Fibroblast of peridontal ligament (primary cell): ENCODE data around the gene EVI5L.

Experiments used
- DNase-seq: peaks from one replicate; pipeline ENCODE4 v3.0.0-alpha.2; 2010; ENCODE audit errors: extremely low read depth

Gene EVI5L

DNA sequence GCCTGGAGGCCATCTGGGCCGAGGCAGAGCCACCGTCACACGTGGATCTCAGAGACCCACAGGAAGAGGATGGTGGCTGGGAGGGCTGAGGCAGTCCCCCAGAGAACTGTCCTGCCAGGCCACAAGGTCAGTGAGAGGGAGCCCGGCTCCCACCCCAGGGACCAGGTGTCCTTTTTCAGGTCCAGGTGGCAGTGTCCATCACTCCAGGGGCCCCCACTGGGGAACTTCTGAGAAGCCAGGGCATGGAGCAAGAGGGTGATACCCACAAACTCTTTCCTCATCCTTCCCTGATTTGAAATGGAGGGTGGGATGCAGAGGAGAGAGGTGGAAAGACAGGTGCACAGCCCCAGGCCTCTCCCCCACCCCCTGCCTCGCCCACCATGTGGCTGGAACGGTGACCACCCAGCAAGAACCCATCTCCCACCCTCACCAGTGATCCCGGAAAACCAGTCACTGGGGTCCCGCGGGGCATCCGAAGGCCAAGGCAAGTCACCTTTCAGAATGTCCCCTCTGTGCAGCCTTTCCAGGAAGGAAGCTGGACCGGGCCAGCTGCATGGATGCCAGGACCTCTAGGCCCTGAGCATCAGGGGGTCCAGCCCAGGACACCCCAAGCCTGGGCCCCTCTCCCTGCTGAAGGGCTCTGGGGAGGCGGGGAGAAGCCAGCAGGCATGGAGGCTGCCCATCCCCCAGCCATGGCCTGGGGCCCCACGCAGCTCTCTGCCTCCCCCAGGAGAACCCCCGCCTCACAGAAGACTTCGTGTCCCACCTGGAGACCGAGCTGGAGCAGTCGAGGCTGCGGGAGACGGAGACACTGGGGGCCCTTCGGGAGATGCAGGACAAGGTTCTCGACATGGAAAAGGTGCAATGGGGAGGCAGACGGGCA, 30.1 kb downstream of the EVI5L start:
- no peak for DNase-seq

GRCh38 chr19:7860714-7861618, 30.9 kb downstream of the EVI5L start:
- DNase-seq = no peak

GRCh38 chr19:7861619-7862412, 31.8 kb downstream of the EVI5L start:
- DNase-seq = no peak

DNA sequence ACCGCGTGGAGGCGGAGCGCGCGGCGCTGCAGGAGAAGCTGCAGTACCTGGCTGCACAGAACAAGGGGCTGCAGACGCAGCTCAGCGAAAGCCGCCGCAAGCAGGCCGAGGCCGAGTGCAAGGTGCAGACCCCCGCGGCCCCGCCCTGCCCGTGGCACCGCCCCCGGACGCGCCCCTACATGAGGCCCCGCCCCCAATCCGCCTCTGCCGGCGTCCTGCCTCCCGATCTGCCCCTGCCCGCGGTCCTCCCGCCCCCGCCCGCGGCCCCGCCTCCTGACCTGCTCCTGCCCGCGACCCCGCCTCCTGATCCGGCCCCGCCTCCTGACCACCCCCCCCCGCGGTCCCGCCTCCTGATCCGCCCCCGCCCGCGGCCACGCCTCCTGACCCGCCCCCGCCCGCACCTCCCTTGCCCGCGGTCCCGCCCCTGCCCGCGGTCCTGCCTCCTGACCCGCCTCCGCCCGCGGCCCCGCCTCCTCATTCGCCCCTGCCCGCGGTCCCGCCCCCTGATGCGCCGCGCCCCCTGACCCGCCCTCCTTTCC, 32.5 kb downstream of the EVI5L start:
- DNase-seq = no peak

- DNase-seq = no peak
Measured at GRCh38 chr19:7863157-7863970, 33.3 kb downstream of the EVI5L start.

- DNase-seq = no peak
Measured at GRCh38 chr19:7863971-7864689, 34.1 kb downstream of the EVI5L start.

GRCh38 chr19:7864690-7865074, 34.7 kb downstream of the EVI5L start:
- no peak for DNase-seq

GRCh38 chr19:7865262-7865911, 35.4 kb downstream of the EVI5L start:
- DNase-seq = no peak

GRCh38 chr19:7866399-7867091, 36.5 kb downstream of the EVI5L start:
- no peak for DNase-seq

DNA sequence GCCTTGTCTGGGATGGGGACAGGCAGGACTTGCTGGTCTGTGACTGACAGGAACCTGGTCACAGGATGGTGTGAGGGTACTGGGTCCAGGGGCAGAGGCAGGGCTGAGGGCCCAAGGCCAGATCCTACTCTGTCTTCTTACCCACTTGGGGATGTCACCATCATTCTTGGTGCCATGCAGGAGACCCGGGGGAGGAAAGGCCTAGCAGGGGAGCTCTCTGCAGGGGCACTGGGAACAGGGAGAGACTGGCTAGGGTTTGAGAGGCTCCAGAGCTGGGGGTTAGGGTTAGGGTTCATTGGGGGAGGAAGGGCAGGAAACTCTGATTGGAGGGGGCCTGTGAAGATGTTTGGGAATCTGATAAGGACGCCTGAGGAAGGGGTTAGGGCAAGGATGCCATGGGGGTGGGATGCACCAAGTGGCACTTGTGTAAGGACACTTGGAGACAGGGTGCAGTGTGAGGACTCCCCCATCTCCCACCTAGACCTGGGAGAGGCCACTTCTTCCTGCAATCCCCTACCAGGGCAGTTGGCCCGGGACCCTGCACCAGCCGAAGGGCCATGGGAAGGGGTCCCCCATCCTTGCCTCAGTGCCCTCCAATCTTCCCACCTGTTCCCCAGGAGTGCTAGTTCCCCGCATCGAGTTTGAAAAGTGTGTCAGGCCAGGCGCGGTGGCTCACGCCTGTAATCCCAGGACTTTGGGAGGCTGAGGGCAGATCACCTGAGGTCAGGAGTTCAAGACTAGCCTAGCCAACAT, 37.2 kb downstream of the EVI5L start:
- DNase-seq = no peak

- DNase-seq = no peak
Measured at GRCh38 chr19:7868326-7868670, 38.3 kb downstream of the EVI5L start.

DNA sequence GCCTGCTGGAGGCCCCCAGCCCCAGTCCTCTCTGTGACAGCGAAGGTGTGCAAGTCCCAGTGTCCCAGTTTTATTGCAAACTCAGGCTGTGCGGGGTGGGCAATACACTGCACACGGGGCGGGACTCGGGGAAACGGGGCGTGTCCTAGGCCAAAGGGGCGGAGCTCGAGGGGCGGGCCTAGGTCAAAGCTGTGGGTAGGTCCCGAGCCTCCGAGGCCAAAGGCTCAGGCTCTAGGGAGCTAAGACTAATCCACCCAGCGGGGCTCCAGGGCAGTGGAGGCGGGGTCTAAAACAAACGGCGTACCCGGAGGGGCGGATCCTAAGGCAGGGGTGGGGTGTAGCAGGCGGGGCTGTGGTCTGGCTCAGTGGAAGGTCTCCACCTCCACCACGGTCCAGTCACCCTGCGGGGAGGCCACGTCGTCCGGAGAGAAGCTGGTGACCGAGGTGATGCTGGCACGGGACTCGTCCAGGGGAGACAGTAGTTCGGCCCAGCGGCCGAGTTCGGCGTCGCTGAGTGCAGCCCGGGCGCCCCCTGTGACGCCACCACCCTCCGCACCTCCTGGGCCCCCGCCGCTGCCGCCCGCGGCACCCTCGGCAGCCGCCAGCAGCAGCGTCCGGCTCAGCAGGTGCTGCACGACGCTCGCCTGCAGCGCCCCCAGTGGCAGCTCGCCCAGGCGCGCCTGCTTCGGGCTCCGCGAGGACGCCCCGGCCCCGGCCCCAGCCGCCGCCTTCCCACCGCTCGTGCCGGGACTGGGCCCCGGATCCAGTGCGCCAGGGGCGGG, 38.8 kb downstream of the EVI5L start:
- DNase-seq = no peak

GRCh38 chr19:7869453-7869909, 39.5 kb downstream of the EVI5L start:
- no peak for DNase-seq

DNA sequence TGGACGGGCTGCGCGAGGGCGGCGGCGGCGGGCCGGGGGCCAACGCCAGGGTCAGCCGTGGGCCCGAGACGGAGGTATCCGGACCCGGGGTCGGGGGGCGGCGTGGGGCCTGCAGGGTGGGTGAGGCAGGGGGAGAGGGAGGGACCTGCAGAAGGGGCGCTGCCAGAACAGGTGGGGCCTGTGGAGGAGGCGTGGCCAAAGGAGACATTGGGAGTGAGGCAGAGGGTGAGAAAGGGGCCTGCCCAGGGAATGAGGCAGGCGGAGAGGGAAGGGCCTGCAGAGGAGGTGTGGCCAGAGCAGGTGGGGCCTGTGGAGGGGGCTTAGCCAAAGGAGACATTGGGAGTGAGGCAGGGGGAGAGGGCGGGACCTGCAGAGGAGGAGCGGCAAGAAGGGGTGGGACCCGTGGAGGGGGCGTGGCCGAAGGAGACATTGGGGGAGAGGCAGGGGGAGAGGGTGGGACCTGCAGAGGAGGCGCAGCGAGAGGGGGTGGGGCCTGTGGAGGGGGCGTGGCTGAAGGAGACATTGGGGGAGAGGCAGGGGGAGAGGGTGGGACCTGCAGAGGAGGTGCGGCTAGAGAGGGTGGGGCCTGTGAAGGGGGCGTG, 40.0 kb downstream of the EVI5L start:
- no peak for DNase-seq

DNA sequence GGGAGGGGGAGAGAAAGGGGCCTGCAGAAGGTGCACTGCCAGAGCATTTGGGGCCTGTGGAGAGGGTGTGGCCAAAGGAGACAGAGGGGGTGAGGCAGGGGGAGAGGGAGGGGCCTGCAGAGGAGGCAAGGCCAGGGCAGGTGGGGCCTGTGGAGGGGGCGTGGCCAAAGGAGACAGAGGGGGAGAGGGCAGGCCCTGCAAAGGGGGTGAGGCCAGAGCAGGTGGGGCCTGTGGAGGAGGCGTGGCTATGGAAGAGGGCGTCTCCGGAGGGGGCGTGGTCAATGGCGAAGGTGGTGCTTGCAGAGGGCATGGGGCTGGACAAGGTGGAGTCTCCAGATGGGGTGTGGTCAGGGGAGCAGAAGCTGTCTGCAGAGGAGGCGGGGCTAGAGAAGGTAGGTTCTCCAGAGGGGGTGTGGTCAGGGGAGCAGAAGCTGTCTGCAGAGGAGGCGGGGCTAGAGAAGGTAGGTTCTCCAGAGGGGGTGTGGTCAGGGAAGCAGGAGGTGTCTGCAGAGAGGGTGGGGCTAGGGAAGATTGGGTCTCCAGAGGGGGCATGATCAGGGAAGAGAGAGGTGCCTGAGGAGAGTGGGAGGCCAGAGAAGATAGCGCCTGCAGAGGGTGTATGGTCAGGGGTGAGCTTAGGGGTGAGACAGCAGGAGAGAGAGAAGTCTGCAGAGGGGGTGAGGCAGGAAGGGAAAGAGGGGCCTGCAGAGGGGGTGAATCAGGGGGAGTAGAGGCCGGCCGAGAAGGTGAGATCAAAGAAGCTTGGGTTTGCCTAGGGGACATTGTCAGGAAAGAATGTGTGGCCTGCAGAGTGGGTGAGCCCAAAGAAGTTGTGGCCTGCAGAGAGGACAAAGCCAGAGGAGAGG, 40.8 kb downstream of the EVI5L start:
- no peak for DNase-seq
